Stimulated activated CD8-positive, alpha-beta memory T cell treated with anti-CD3 and anti-CD28 coated beads, Interleukin-4, amount 100 ng/mL, for 48 hours (primary cell): ENCODE results near the gene EIF4A3.
"Not testable (repeated sequence)": the region's sequence is repeated elsewhere in the genome, so short reads cannot be mapped to it uniquely, and the experiment has no call there.

Source experiments
- DNase-seq: peaks from one replicate; pipeline ENCODE4 v3.0.0-alpha.2; 2020

Gene EIF4A3

GRCh38 chr17:80099291-80100034 lies 47.5 kb downstream of the EIF4A3 start:
- DNase-seq, result no peak

- DNase-seq, result no peak
These were observed 48.9 kb downstream of the EIF4A3 start for GRCh38 chr17:80097844-80098691.

GRCh38 chr17:80097127-80097621 lies 49.8 kb downstream of the EIF4A3 start:
- no peak for DNase-seq

GRCh38 chr17:80096561-80097021 lies 50.3 kb downstream of the EIF4A3 start:
- no peak for DNase-seq

GRCh38 chr17:80095844-80096475 lies 51.0 kb downstream of the EIF4A3 start:
- DNase-seq, result no peak

GRCh38 chr17:80095038-80095843 lies 51.7 kb downstream of the EIF4A3 start:
- no peak for DNase-seq

- no peak for DNase-seq
These were observed 54.0 kb downstream of the EIF4A3 start for GRCh38 chr17:80092959-80093358.

- no peak for DNase-seq
These were observed 55.6 kb downstream of the EIF4A3 start for GRCh38 chr17:80091376-80091775.

GRCh38 chr17:80090164-80090563 lies 56.8 kb downstream of the EIF4A3 start:
- not testable (repeated sequence) for DNase-seq

- no peak for DNase-seq
These were observed 57.2 kb downstream of the EIF4A3 start for GRCh38 chr17:80089762-80090161.

- no peak for DNase-seq
These were observed 59.3 kb downstream of the EIF4A3 start for GRCh38 chr17:80087346-80088265.

- DNase-seq, result no peak
These were observed 60.3 kb downstream of the EIF4A3 start for GRCh38 chr17:80086616-80087015.

GRCh38 chr17:80086081-80086480 lies 60.8 kb downstream of the EIF4A3 start:
- DNase-seq, result no peak

- no peak for DNase-seq
These were observed 62.2 kb downstream of the EIF4A3 start for GRCh38 chr17:80084773-80085172.
